SK-N-SH (cell line): ENCODE measurements around the gene P2RY6. TPM values are rescaled to one million over a fixed set of nuclear protein-coding genes. Genes with fewer than 3 reads are reported as not detected.

Source experiments
- CHD2 ChIP-seq: fragments of 150-350 bp; IDR thresholded peaks from 2 replicates; pipeline ENCODE4 v1.6.1; 2018; ENCODE audit warnings: low read length; ENCODE audit not compliant: partially characterized antibody
- ELF1 ChIP-seq: IDR thresholded peaks from 2 replicates; pipeline ENCODE4 v1.4.0; 2012
- FOSL2 ChIP-seq: IDR thresholded peaks from 2 replicates; pipeline ENCODE4 v1.4.0; 2012; ENCODE audit warnings: low read depth, mild to moderate bottlenecking, moderate library complexity, borderline replicate concordance
- FOXJ3 ChIP-seq: sonication (generic); formaldehyde crosslinking; IDR thresholded peaks from 2 replicates; pipeline ENCODE4 v1.5.1; 2020; ENCODE audit warnings: mild to moderate bottlenecking, missing genetic modification reagents
- FOXM1 ChIP-seq: IDR thresholded peaks from 2 replicates; pipeline ENCODE4 v1.4.0; 2012; ENCODE audit warnings: low read depth, mild to moderate bottlenecking
- GABPA ChIP-seq: IDR thresholded peaks from 2 replicates; pipeline ENCODE4 v1.4.0; 2012; ENCODE audit warnings: low read depth, mild to moderate bottlenecking
- JUND ChIP-seq: IDR thresholded peaks from 2 replicates; pipeline ENCODE4 v1.4.0; 2012
- MXI1 ChIP-seq: IDR thresholded peaks from 2 replicates; pipeline ENCODE4 v1.6.1; 2012; ENCODE audit warnings: mild to moderate bottlenecking, low read depth, low read length, improper control_type of control experiment
- NRF1 ChIP-seq: IDR thresholded peaks from 2 replicates; pipeline ENCODE4 v1.6.1; 2012; ENCODE audit warnings: low read depth, mild to moderate bottlenecking, low read length
- PBX3 ChIP-seq: IDR thresholded peaks from 2 replicates; pipeline ENCODE4; 2012
- POLR2AphosphoS5 ChIP-seq: IDR thresholded peaks from 2 replicates; pipeline ENCODE4 v1.6.1; 2012; ENCODE audit warnings: low read depth, low read length
- RAD21 ChIP-seq: IDR thresholded peaks from 2 replicates; pipeline ENCODE4 v1.6.1; 2012; ENCODE audit warnings: mild to moderate bottlenecking, low read length
- RCOR1 ChIP-seq: fragments of 150-350 bp; IDR thresholded peaks from 2 replicates; pipeline ENCODE4 v1.6.1; 2017; ENCODE audit warnings: antibody characterized with exemption, low read length
- RFX5 ChIP-seq: IDR thresholded peaks from 2 replicates; pipeline ENCODE4 v1.6.1; 2012; ENCODE audit warnings: mild to moderate bottlenecking, improper control_type of control experiment, low read length
- RXRA ChIP-seq: IDR thresholded peaks from 2 replicates; pipeline ENCODE4 v1.4.0; 2012; ENCODE audit warnings: low read depth, mild to moderate bottlenecking, borderline replicate concordance
- SIN3A ChIP-seq: IDR thresholded peaks from 2 replicates; pipeline ENCODE4 v1.6.1; 2012; ENCODE audit warnings: low read depth, mild to moderate bottlenecking, low read length, moderate library complexity, borderline replicate concordance
- TAF1 ChIP-seq: IDR thresholded peaks from 2 replicates; pipeline ENCODE4 v1.6.1; 2012; ENCODE audit warnings: low read depth, mild to moderate bottlenecking, low read length, moderate library complexity, borderline replicate concordance
- TEAD4 ChIP-seq: IDR thresholded peaks from 2 replicates; pipeline ENCODE4 v1.4.0; 2012; ENCODE audit warnings: mild to moderate bottlenecking, borderline replicate concordance; ENCODE audit not compliant: insufficient read depth
- USF1 ChIP-seq: IDR thresholded peaks from 2 replicates; pipeline ENCODE4 v1.4.0; 2012; ENCODE audit warnings: low read depth, borderline replicate concordance
- YY1 ChIP-seq: IDR thresholded peaks from 2 replicates; pipeline ENCODE4 v1.4.0; 2012; ENCODE audit warnings: low read depth, mild to moderate bottlenecking
- polyA plus RNA-seq, 3 experiments: library from polyadenylated mRNA; depleted of rRNA; stranded (reverse); fragments of >200 nt; gene quantifications; 2 replicates each; pipeline ENCODE4 v1.2.3, GENCODE V29; 2012
- TF ChIP-seq, protein P1 (sequence below): fragments of 150-350 bp; IDR thresholded peaks from 2 replicates; pipeline ENCODE4 v1.6.1; 2016; ENCODE audit warnings: mild to moderate bottlenecking, low read depth, low read length
- TF ChIP-seq, protein P2 (sequence below): IDR thresholded peaks from 2 replicates; pipeline ENCODE4 v1.4.0; 2012; ENCODE audit warnings: low read depth, borderline replicate concordance
- TF ChIP-seq, protein P3 (sequence below): IDR thresholded peaks from 2 replicates; pipeline ENCODE4 v1.6.1; 2012; ENCODE audit warnings: mild to moderate bottlenecking, low read depth, low read length, moderate library complexity

P2RY6 gene
- polyA plus RNA-seq, 1 of the 3 experiments (the other 2 are of a cell fraction), result 0.15 TPM

DNA sequence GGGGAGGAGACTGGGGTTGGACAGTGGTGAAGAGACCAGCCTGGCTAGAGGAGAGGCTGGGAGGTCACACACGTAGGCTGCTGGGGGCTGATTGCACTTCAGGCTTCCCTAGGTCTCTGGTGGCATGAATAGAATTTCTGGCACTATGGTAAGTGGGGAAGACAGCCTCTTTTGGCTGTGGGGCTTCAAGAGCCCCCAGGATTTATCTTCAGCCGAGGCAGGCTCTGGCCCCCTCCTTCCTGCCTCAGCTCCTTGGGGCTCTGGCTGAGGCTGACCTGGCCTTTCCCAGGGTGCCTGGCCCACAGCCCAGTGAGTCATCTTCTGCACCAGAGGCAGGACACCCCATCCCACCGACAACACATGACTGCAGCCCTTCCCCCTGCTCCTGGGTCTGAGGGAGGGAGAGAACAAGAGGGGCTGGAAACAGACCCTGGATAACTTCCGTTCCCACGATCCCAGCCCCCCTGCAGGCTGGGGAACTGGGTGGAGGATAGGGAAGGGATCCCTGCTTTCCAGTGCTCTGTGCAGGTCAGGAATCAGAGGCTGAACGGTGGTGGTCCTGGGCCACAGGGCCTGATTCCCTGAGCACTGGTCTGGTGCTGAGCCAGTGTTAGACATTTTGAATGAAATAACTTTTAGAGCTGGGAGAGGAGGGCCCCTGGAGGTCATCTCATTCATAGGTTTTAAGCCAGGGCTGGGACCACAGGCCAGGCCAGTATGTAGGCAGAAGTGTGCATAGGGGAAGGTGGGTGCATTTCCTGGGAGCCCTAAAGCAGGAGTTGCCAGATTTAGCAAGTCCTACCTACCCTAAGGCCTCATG is 62.5 kb downstream of the P2RY6 start (continued):
- TF ChIP-seq, protein P1, sequence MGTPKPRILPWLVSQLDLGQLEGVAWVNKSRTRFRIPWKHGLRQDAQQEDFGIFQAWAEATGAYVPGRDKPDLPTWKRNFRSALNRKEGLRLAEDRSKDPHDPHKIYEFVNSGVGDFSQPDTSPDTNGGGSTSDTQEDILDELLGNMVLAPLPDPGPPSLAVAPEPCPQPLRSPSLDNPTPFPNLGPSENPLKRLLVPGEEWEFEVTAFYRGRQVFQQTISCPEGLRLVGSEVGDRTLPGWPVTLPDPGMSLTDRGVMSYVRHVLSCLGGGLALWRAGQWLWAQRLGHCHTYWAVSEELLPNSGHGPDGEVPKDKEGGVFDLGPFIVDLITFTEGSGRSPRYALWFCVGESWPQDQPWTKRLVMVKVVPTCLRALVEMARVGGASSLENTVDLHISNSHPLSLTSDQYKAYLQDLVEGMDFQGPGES, result no peak
- TF ChIP-seq ELF1 (no peak), FOXJ3 (CRISPR knock-in tag) (no peak), RCOR1 (no peak), NRF1 (no peak), RXRA (peak; percentile 85; the same call in 1 of the 2 replicates), TEAD4 (no peak), FOXM1 (no peak; the same call in 1 of the 2 replicates), FOSL2 (peak; percentile 90), CHD2 (peak; percentile 83), PBX3 (no peak; the same call in 1 of the 2 replicates), RFX5 (no peak; the same call in 1 of the 2 replicates), GABPA (no peak), JUND (peak; percentile 79; the same call in 1 of the 2 replicates), TAF1 (no peak), MXI1 (peak; percentile 53; the same call in 1 of the 2 replicates), SIN3A (no peak), POLR2AphosphoS5 (peak; percentile 52; the same call in 1 of the 2 replicates), YY1 (no peak), RAD21 (peak; percentile 45; the same call in 1 of the 2 replicates), USF1 (peak; percentile 72; the same call in 1 of the 2 replicates)
- TF ChIP-seq, protein P2, sequence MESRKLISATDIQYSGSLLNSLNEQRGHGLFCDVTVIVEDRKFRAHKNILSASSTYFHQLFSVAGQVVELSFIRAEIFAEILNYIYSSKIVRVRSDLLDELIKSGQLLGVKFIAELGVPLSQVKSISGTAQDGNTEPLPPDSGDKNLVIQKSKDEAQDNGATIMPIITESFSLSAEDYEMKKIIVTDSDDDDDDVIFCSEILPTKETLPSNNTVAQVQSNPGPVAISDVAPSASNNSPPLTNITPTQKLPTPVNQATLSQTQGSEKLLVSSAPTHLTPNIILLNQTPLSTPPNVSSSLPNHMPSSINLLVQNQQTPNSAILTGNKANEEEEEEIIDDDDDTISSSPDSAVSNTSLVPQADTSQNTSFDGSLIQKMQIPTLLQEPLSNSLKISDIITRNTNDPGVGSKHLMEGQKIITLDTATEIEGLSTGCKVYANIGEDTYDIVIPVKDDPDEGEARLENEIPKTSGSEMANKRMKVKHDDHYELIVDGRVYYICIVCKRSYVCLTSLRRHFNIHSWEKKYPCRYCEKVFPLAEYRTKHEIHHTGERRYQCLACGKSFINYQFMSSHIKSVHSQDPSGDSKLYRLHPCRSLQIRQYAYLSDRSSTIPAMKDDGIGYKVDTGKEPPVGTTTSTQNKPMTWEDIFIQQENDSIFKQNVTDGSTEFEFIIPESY, result no peak
- TF ChIP-seq, protein P3, sequence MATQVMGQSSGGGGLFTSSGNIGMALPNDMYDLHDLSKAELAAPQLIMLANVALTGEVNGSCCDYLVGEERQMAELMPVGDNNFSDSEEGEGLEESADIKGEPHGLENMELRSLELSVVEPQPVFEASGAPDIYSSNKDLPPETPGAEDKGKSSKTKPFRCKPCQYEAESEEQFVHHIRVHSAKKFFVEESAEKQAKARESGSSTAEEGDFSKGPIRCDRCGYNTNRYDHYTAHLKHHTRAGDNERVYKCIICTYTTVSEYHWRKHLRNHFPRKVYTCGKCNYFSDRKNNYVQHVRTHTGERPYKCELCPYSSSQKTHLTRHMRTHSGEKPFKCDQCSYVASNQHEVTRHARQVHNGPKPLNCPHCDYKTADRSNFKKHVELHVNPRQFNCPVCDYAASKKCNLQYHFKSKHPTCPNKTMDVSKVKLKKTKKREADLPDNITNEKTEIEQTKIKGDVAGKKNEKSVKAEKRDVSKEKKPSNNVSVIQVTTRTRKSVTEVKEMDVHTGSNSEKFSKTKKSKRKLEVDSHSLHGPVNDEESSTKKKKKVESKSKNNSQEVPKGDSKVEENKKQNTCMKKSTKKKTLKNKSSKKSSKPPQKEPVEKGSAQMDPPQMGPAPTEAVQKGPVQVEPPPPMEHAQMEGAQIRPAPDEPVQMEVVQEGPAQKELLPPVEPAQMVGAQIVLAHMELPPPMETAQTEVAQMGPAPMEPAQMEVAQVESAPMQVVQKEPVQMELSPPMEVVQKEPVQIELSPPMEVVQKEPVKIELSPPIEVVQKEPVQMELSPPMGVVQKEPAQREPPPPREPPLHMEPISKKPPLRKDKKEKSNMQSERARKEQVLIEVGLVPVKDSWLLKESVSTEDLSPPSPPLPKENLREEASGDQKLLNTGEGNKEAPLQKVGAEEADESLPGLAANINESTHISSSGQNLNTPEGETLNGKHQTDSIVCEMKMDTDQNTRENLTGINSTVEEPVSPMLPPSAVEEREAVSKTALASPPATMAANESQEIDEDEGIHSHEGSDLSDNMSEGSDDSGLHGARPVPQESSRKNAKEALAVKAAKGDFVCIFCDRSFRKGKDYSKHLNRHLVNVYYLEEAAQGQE, result no peak
